ENCODE results near the gene TKT. TPM values are rescaled to one million over a fixed set of nuclear protein-coding genes. Genes with fewer than 3 reads are reported as not detected.

Gene TKT
- total RNA-seq, 4 donors from 2014 or later, result 18.5 to 41.3 (median 23.8) TPM

DNA sequence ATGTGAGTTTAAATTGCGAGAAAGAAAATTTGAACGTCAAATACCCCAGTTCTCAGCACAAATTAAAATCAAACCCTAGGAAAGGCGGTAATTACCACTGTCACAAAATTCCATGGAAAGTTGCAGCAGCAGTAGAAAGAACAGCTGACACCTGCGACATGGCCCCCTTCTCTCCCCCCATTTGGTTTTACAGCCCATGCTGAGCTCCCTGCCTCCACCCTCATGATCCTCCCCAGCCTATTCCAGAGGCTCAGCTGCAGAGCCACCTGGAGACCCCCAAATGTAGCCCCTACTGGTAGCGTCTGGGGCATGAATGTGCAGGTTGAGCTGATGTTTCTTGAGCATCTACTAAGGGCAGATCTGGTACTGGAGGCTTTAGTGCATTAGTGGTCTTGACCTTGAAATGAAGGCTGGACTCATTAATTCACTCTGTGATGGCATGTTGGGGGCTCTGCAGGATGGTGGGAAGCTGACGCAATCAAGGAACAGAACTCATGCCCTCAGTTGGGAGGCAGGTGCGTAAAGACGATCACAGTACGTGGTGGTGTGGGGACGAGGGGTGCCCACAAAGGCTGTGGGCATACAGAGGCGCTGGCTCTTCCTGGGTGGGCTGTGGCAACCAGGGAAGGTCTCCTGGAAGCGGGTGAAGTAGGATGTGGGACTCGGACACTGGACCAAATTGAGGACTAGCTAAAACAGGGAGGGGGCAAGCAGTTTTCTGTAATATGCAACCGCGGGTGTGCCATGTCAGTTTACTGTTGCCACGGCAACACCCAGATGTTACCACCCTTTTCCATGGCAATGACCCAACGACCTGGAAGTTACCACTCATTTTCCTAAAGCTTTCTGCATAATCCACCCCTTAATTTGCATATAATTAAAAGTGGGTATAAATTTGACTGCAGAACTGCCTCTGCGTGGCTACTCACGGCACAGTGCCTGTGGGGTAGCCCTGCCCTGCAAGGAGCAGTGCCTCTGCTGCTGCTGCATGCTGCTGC is 55.0 kb downstream of the TKT start:
- Histone ChIP-seq H3K27ac (no peak overlapping the region), H3K36me3 (no peaks in the 10 kb centered on the region), H3K4me3 (no peak overlapping the region), H3K27me3 (no peaks in the 10 kb centered on the region), H3K9me3 (no peaks in the 10 kb centered on the region), H3K4me1 (no peaks in the 10 kb centered on the region)
- ATAC-seq (no peak), DNase-seq (no peak)
- no peak for TF ChIP-seq POLR2A (IDR thresholded peaks at IDR 0.05)
- TF ChIP-seq, protein P1, sequence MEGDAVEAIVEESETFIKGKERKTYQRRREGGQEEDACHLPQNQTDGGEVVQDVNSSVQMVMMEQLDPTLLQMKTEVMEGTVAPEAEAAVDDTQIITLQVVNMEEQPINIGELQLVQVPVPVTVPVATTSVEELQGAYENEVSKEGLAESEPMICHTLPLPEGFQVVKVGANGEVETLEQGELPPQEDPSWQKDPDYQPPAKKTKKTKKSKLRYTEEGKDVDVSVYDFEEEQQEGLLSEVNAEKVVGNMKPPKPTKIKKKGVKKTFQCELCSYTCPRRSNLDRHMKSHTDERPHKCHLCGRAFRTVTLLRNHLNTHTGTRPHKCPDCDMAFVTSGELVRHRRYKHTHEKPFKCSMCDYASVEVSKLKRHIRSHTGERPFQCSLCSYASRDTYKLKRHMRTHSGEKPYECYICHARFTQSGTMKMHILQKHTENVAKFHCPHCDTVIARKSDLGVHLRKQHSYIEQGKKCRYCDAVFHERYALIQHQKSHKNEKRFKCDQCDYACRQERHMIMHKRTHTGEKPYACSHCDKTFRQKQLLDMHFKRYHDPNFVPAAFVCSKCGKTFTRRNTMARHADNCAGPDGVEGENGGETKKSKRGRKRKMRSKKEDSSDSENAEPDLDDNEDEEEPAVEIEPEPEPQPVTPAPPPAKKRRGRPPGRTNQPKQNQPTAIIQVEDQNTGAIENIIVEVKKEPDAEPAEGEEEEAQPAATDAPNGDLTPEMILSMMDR (IDR thresholded peaks at IDR 0.05 in 4 of 5, conservative IDR thresholded peaks at IDR 0.05 in 1 of 5), result no peak
- in situ Hi-C loops (cut with MboI; ENCODE audit: low sequenced_read_pairs in 4 of 4) (loop anchor here in 1 of 4 donors (5.0 kb wide), 1 partner anchor 88 kb away; no protein-coding TSS in a partner anchor), intact Hi-C loops (cut with DNase I; ENCODE audit: low total_unique reads) (no loop called here)

DNA sequence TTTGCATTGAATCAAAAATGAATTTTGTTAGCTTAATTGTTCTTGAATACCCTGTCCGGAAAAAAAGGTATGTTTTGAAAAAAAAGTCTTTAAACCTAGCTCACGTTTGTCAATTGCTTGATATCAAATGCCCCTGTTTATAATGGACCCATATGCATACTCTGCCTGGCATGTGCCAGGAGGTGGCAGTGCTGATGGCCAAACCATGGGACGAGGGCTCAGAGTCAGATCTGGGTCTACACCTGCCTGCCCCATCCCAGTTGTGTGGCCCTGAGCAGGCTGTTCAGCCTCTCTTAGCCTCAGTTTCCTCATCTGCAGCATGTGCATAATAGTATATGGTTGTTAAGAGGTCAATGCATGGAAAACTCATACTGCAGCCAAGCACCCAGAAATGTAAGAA is 56.0 kb downstream of the TKT start:
- Histone ChIP-seq H3K4me3 (no peak overlapping the region), H3K27ac (no peak overlapping the region), H3K4me1 (no peaks in the 10 kb centered on the region), H3K27me3 (no peaks in the 10 kb centered on the region), H3K36me3 (no peaks in the 10 kb centered on the region), H3K9me3 (no peaks in the 10 kb centered on the region)
- ATAC-seq (no peak), DNase-seq (no peak)
- in situ Hi-C loops (cut with MboI; ENCODE audit: low sequenced_read_pairs in 4 of 4), result loop anchor here (5.0 kb wide), 1 partner anchor 88 kb away; no protein-coding TSS in a partner anchor
- intact Hi-C loops (cut with DNase I; ENCODE audit: low total_unique reads), result no loop called here
- no peak for TF ChIP-seq POLR2A (IDR thresholded peaks at IDR 0.05)
- TF ChIP-seq, protein P1 (IDR thresholded peaks at IDR 0.05 in 4 of 5, conservative IDR thresholded peaks at IDR 0.05 in 1 of 5), result no peak

DNA sequence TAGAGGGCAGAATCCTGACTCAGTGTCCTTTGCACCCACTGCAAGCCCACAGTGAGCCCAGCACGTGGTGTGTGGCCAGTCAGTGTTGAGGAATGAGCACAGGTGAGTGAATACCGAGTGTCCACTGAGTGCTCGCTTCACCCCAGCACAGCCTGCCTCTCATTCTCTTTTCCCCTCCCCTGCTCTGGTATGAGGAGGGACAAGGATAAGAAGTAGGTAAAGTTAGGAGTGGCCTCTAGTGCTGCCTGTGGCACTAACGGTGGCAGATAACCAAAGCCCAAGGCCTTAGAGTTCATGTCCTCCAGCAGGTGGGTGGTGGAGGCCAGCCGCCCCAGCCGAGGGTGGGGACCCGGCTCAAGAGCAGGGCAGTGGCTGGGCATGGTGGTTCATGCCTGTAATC is 56.8 kb downstream of the TKT start:
- TF ChIP-seq, protein P1 (IDR thresholded peaks at IDR 0.05 in 4 of 5, conservative IDR thresholded peaks at IDR 0.05 in 1 of 5), result no peak
- no peak for TF ChIP-seq POLR2A (IDR thresholded peaks at IDR 0.05)
- in situ Hi-C loops (cut with MboI; ENCODE audit: low sequenced_read_pairs in 4 of 4) (loop anchor here in 3 of 4 donors (5.0 kb wide), 1 partner anchor 87 kb away; no protein-coding TSS in a partner anchor), intact Hi-C loops (cut with DNase I; ENCODE audit: low total_unique reads) (no loop called here)
- no peak overlapping the region for H3K27ac ChIP-seq
- peaks cover 8% of the 10 kb centered on the region in 2 donors for H3K4me1 ChIP-seq
- H3K36me3 ChIP-seq, result no peaks in the 10 kb centered on the region
- no peak for ATAC-seq
- no peak overlapping the region for H3K4me3 ChIP-seq
- H3K9me3 ChIP-seq, result no peaks in the 10 kb centered on the region
- no peak for DNase-seq
- no peaks in the 10 kb centered on the region for H3K27me3 ChIP-seq

DNA sequence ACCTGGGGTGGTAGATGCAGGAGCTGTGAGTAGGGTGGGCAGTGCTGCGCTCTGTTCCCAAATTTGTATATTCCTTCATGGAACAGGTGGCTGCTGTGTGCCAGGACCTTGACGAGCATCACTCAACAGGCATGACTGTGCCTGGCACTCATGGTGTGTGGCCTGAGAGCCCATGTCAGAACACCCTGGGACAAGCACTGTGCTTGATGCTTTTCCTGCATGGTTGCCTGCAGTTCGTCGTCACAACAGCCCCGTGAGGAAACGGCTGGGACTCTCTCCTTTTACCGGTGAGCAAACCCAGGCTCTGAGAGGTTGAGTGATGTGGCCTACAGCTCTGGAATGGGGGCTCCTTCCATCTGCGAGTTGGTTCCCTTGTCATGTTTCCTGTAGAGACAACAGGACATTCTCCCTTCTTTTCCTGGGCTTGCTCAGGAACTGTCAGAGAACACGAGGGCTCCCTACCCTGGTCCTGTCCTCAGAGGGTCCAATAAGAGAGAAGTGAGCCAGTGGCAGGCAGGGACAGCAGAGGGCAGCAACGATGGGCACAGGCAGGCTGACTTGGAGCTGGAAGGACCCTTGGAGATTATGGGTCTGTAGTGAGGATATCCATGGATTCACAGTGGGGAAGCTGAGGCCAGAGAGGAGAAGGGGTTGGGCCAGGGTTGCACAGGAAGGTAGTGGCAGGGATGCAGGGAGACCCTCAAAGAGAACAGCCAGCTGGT is 57.4 kb downstream of the TKT start:
- no peak for TF ChIP-seq POLR2A (IDR thresholded peaks at IDR 0.05)
- TF ChIP-seq, protein P1 (IDR thresholded peaks at IDR 0.05 in 4 of 5, conservative IDR thresholded peaks at IDR 0.05 in 1 of 5), result no peak
- H3K27me3 ChIP-seq, result no peaks in the 10 kb centered on the region
- no peak for DNase-seq
- in situ Hi-C loops (cut with MboI; ENCODE audit: low sequenced_read_pairs in 4 of 4), result loop anchor here in 3 of 4 donors (5.0 kb wide), 1 partner anchor 86 kb away; no protein-coding TSS in a partner anchor
- peaks cover 13% of the 10 kb centered on the region in 2 donors for H3K4me1 ChIP-seq
- H3K4me3 ChIP-seq, result no peak overlapping the region
- H3K9me3 ChIP-seq, result no peaks in the 10 kb centered on the region
- no peak overlapping the region for H3K27ac ChIP-seq
- no peak for ATAC-seq
- intact Hi-C loops (cut with DNase I; ENCODE audit: low total_unique reads), result no loop called here
- no peaks in the 10 kb centered on the region for H3K36me3 ChIP-seq
